ENCODE measurements around the gene IFNGR1. TPM values are rescaled to one million over a fixed set of nuclear protein-coding genes. Genes with fewer than 3 reads are reported as not detected.

The IFNGR1 gene
- total and polyA plus RNA-seq, 2 experiments from 2014 or later: 22.8 to 23.2 TPM

GRCh38 chr6:137203256-137203655 is 15.9 kb downstream of the IFNGR1 start:
- DNase-seq (ENCODE audit: low spot score) (no peak), ATAC-seq (no peak)
- Mint-ChIP-seq H3K4me3 (no peak overlapping the region), H3K36me3 (ENCODE audit: low read depth) (peaks cover 76% of the 10 kb centered on the region), H3K27me3 (ENCODE audit: insufficient read depth, low read depth, poor library complexity) (no peaks in the 10 kb centered on the region), H3K9me3 (peaks cover 18% of the 10 kb centered on the region), H3K27ac (no peak overlapping the region), H3K4me1 (peaks cover 2% of the 10 kb centered on the region; the same call in 1 of the 3 replicates)
- H3K27ac ChIP-seq (ENCODE audit: low read depth): no peak overlapping the region
- H3K4me2 ChIP-seq: no peak overlapping the region
- H3F3A ChIP-seq (replicated peaks; ENCODE audit: low read depth): no peaks in the 10 kb centered on the region
- H3K36me3 ChIP-seq (ENCODE audit: insufficient read depth): peaks cover 38% of the 10 kb centered on the region
- no peak overlapping the region for H3K4me3 ChIP-seq
- no peak overlapping the region for H2AFZ ChIP-seq
- peaks cover 14% of the 10 kb centered on the region; the same call in 1 of the 2 replicates for H3K79me2 ChIP-seq (replicated peaks; ENCODE audit: insufficient read depth)
- no peaks in the 10 kb centered on the region for H3K27me3 ChIP-seq (ENCODE audit: insufficient read depth)
- no peaks in the 10 kb centered on the region for H4K20me1 ChIP-seq (replicated peaks; ENCODE audit: insufficient read depth)
- H3K9me2 ChIP-seq (ENCODE audit: insufficient read depth): no peaks in the 10 kb centered on the region
- no peaks in the 10 kb centered on the region for H3K4me1 ChIP-seq (ENCODE audit: insufficient read depth)
- no peak for TF ChIP-seq JUNB (IDR thresholded peaks at IDR 0.05; ENCODE audit: unreplicated experiment)
- no peak for TF ChIP-seq EZH2 (IDR thresholded peaks at IDR 0.05; ENCODE audit: low read depth, unreplicated experiment)
- TF ChIP-seq, protein P1, sequence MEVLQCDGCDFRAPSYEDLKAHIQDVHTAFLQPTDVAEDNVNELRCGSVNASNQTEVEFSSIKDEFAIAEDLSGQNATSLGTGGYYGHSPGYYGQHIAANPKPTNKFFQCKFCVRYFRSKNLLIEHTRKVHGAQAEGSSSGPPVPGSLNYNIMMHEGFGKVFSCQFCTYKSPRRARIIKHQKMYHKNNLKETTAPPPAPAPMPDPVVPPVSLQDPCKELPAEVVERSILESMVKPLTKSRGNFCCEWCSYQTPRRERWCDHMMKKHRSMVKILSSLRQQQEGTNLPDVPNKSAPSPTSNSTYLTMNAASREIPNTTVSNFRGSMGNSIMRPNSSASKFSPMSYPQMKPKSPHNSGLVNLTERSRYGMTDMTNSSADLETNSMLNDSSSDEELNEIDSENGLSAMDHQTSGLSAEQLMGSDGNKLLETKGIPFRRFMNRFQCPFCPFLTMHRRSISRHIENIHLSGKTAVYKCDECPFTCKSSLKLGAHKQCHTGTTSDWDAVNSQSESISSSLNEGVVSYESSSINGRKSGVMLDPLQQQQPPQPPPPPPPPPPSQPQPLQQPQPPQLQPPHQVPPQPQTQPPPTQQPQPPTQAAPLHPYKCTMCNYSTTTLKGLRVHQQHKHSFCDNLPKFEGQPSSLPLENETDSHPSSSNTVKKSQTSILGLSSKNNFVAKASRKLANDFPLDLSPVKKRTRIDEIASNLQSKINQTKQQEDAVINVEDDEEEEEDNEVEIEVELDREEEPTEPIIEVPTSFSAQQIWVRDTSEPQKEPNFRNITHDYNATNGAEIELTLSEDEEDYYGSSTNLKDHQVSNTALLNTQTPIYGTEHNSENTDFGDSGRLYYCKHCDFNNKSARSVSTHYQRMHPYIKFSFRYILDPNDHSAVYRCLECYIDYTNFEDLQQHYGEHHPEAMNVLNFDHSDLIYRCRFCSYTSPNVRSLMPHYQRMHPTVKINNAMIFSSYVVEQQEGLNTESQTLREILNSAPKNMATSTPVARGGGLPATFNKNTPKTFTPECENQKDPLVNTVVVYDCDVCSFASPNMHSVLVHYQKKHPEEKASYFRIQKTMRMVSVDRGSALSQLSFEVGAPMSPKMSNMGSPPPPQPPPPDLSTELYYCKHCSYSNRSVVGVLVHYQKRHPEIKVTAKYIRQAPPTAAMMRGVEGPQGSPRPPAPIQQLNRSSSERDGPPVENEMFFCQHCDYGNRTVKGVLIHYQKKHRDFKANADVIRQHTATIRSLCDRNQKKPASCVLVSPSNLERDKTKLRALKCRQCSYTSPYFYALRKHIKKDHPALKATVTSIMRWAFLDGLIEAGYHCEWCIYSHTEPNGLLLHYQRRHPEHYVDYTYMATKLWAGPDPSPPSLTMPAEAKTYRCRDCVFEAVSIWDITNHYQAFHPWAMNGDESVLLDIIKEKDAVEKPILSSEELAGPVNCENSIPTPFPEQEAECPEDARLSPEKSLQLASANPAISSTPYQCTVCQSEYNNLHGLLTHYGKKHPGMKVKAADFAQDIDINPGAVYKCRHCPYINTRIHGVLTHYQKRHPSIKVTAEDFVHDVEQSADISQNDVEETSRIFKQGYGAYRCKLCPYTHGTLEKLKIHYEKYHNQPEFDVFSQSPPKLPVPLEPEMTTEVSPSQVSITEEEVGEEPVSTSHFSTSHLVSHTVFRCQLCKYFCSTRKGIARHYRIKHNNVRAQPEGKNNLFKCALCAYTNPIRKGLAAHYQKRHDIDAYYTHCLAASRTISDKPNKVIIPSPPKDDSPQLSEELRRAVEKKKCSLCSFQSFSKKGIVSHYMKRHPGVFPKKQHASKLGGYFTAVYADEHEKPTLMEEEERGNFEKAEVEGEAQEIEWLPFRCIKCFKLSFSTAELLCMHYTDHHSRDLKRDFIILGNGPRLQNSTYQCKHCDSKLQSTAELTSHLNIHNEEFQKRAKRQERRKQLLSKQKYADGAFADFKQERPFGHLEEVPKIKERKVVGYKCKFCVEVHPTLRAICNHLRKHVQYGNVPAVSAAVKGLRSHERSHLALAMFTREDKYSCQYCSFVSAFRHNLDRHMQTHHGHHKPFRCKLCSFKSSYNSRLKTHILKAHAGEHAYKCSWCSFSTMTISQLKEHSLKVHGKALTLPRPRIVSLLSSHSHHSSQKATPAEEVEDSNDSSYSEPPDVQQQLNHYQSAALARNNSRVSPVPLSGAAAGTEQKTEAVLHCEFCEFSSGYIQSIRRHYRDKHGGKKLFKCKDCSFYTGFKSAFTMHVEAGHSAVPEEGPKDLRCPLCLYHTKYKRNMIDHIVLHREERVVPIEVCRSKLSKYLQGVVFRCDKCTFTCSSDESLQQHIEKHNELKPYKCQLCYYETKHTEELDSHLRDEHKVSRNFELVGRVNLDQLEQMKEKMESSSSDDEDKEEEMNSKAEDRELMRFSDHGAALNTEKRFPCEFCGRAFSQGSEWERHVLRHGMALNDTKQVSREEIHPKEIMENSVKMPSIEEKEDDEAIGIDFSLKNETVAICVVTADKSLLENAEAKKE (CRISPR knock-in tag; IDR thresholded peaks at IDR 0.05): no peak
- no peak for TF ChIP-seq EZH2phosphoT487 (IDR thresholded peaks at IDR 0.05; ENCODE audit: unreplicated experiment)
- TF ChIP-seq NANOG (IDR thresholded peaks at IDR 0.05; ENCODE audit: borderline replicate concordance): no peak

- Mint-ChIP-seq H3K4me3 (no peak overlapping the region), H3K9me3 (peaks cover 9% of the 10 kb centered on the region; the same call in 2 of the 3 replicates), H3K36me3 (ENCODE audit: low read depth) (peaks cover 74% of the 10 kb centered on the region), H3K27me3 (ENCODE audit: insufficient read depth, low read depth, poor library complexity) (no peaks in the 10 kb centered on the region), H3K27ac (no peak overlapping the region), H3K4me1 (peaks cover 2% of the 10 kb centered on the region; the same call in 1 of the 3 replicates)
- peak; percentile 22 for DNase-seq (ENCODE audit: low spot score)
- peak; percentile 53 for ATAC-seq
- Histone ChIP-seq H3K27ac (ENCODE audit: low read depth) (no peak overlapping the region), H3F3A (replicated peaks; ENCODE audit: low read depth) (no peaks in the 10 kb centered on the region), H3K36me3 (ENCODE audit: insufficient read depth) (peaks cover 41% of the 10 kb centered on the region), H4K20me1 (replicated peaks; ENCODE audit: insufficient read depth) (no peaks in the 10 kb centered on the region), H3K9me2 (ENCODE audit: insufficient read depth) (no peaks in the 10 kb centered on the region), H3K27me3 (ENCODE audit: insufficient read depth) (no peaks in the 10 kb centered on the region), H3K79me2 (replicated peaks; ENCODE audit: insufficient read depth) (0 out of 2 replicates have a peak, but pooled peaks cover 2% of the 10 kb centered on the region), H3K4me3 (no peak overlapping the region), H3K4me1 (ENCODE audit: insufficient read depth) (no peaks in the 10 kb centered on the region), H2AFZ (no peak overlapping the region), H3K4me2 (no peak overlapping the region)
- TF ChIP-seq CREB1 (CRISPR knock-in tag; IDR thresholded peaks at IDR 0.05; ENCODE audit: low read depth) (no peak), CTCF (conservative IDR thresholded peaks at IDR 0.05; ENCODE audit: low read depth in 2 of 2) (peak; percentile 40 to 54)
Observed at GRCh38 chr6:137202078-137202477, 17.1 kb downstream of the IFNGR1 start.
